GM23338 (cell line): Measurements from ENCODE around the gene SCNN1A. TPM values are rescaled to one million over a fixed set of nuclear protein-coding genes. Genes with fewer than 3 reads are reported as not detected.

ENCODE experiments used
- ATAC-seq: fragments of 200-7000 bp; cut with Tn5 transposase; 3 replicates; pipeline ENCODE4 v1.9.1; 2020
- DNase-seq: peaks from one replicate; pipeline ENCODE4 v3.0.0-alpha.2; 2015; ENCODE audit warnings: low spot score
- H2AFZ ChIP-seq: fragments of 200-600 bp; sonication (generic); 2 replicates; pipeline ENCODE4 v1.8.0; 2016; ENCODE audit warnings: antibody characterized with exemption, mild to moderate bottlenecking, moderate library complexity
- H3F3A ChIP-seq: fragments of 200-600 bp; sonication (generic); replicated peaks from 2 replicates; pipeline ENCODE4 v1.8.0; 2017; ENCODE audit warnings: antibody characterized with exemption, mixed run types, low read depth
- H3K27ac ChIP-seq: fragments of 200-600 bp; sonication (generic); 2 replicates; pipeline ENCODE4 v1.6.1; 2016; ENCODE audit warnings: low read depth
- H3K27me3 ChIP-seq: fragments of 200-600 bp; sonication (generic); 2 replicates; pipeline ENCODE4 v1.8.0; 2016; ENCODE audit warnings: mild to moderate bottlenecking, mixed run types, moderate library complexity; ENCODE audit not compliant: insufficient read depth
- H3K36me3 ChIP-seq: fragments of 200-600 bp; sonication (generic); 2 replicates; pipeline ENCODE4 v1.8.0; 2016; ENCODE audit warnings: mild to moderate bottlenecking; ENCODE audit not compliant: insufficient read depth
- H3K4me1 ChIP-seq: fragments of 200-600 bp; sonication (generic); 2 replicates; pipeline ENCODE4 v1.8.0; 2016; ENCODE audit warnings: mild to moderate bottlenecking, moderate library complexity; ENCODE audit not compliant: insufficient read depth
- H3K4me2 ChIP-seq: fragments of 200-600 bp; sonication (generic); 2 replicates; pipeline ENCODE4 v1.7.1; 2017; ENCODE audit warnings: mixed run types
- H3K4me3 ChIP-seq: fragments of 200-600 bp; sonication (generic); 2 replicates; pipeline ENCODE4 v1.6.1; 2016; ENCODE audit warnings: mixed run types
- H3K79me2 ChIP-seq: fragments of 200-600 bp; sonication (generic); replicated peaks from 2 replicates; pipeline ENCODE4 v1.8.0; 2017; ENCODE audit warnings: mild to moderate bottlenecking; ENCODE audit not compliant: insufficient read depth
- H3K9me2 ChIP-seq: fragments of 200-600 bp; sonication (generic); 2 replicates; pipeline ENCODE4 v1.8.0; 2017; ENCODE audit not compliant: insufficient read depth
- H4K20me1 ChIP-seq: fragments of 200-600 bp; sonication (generic); replicated peaks from 2 replicates; pipeline ENCODE4 v1.8.0; 2017; ENCODE audit warnings: mild to moderate bottlenecking; ENCODE audit not compliant: insufficient read depth
- H3K27ac Mint-ChIP-seq: 2 replicates; pipeline ENCODE4 v1.8.0; 2020; ENCODE audit warnings: inconsistent platforms, mild to moderate bottlenecking, moderate library complexity, mixed read lengths
- H3K27me3 Mint-ChIP-seq: 3 replicates; pipeline ENCODE4 v1.8.0; 2022; ENCODE audit warnings: low read depth, mild to moderate bottlenecking, moderate library complexity, mixed read lengths, inconsistent platforms; ENCODE audit not compliant: insufficient read depth, poor library complexity
- H3K36me3 Mint-ChIP-seq: 3 replicates; pipeline ENCODE4 v1.8.0; 2021; ENCODE audit warnings: low read depth, mild to moderate bottlenecking, inconsistent platforms, moderate library complexity, mixed read lengths
- H3K4me1 Mint-ChIP-seq: 3 replicates; pipeline ENCODE4 v1.8.0; 2020; ENCODE audit warnings: mild to moderate bottlenecking, inconsistent platforms, mixed read lengths
- H3K4me3 Mint-ChIP-seq: 3 replicates; pipeline ENCODE4 v1.8.0; 2021; ENCODE audit warnings: moderate library complexity, mild to moderate bottlenecking, inconsistent platforms, mixed read lengths
- H3K9me3 Mint-ChIP-seq: 3 replicates; pipeline ENCODE4 v1.8.0; 2020; ENCODE audit warnings: moderate library complexity, mild to moderate bottlenecking, inconsistent platforms, mixed read lengths
- CREB1 ChIP-seq: fragments of 250-450 bp; sonication (Bioruptor Pico); IDR thresholded peaks from 2 replicates; pipeline ENCODE4 v1.5.0; 2020; ENCODE audit warnings: low read depth, mild to moderate bottlenecking, moderate library complexity
- ETS1 ChIP-seq: IDR thresholded peaks from 2 replicates; pipeline ENCODE4 v1.6.1; 2016; ENCODE audit warnings: antibody characterized with exemption
- EZH2 ChIP-seq: fragments of 200-600 bp; sonication (generic); IDR thresholded peaks from one replicate; pipeline ENCODE4 v1.8.0; 2017; ENCODE audit warnings: antibody characterized with exemption, mild to moderate bottlenecking, low read depth; ENCODE audit not compliant: unreplicated experiment
- EZH2phosphoT487 ChIP-seq: fragments of 200-600 bp; sonication (generic); IDR thresholded peaks from one replicate; pipeline ENCODE4 v1.8.1; 2018; ENCODE audit warnings: antibody characterized with exemption; ENCODE audit not compliant: unreplicated experiment
- JUNB ChIP-seq: IDR thresholded peaks from one replicate; pipeline ENCODE4 v1.6.1; 2016; ENCODE audit warnings: antibody characterized with exemption; ENCODE audit not compliant: unreplicated experiment
- NANOG ChIP-seq: IDR thresholded peaks from 2 replicates; pipeline ENCODE4 v1.6.1; 2016; ENCODE audit warnings: antibody characterized with exemption, borderline replicate concordance
- POLR2AphosphoS5 ChIP-seq: IDR thresholded peaks from 2 replicates; pipeline ENCODE4 v1.6.1; 2016; ENCODE audit warnings: antibody characterized with exemption, low read depth
- REST ChIP-seq: IDR thresholded peaks from one replicate; pipeline ENCODE4 v1.6.1; 2018; ENCODE audit warnings: antibody characterized with exemption; ENCODE audit not compliant: unreplicated experiment
- STAT1 ChIP-seq: IDR thresholded peaks from one replicate; pipeline ENCODE4 v1.6.1; 2016; ENCODE audit warnings: antibody characterized with exemption; ENCODE audit not compliant: unreplicated experiment
- ZNF114 ChIP-seq: fragments of 250-450 bp; sonication (Bioruptor Pico); IDR thresholded peaks from 2 replicates; pipeline ENCODE4 v1.5.0; 2020; ENCODE audit warnings: mild to moderate bottlenecking, moderate library complexity
- ZNF331 ChIP-seq: fragments of 250-450 bp; sonication (Bioruptor Pico); IDR thresholded peaks from 2 replicates; pipeline ENCODE4 v1.5.0; 2020; ENCODE audit warnings: low read depth, mild to moderate bottlenecking, moderate library complexity
- ZNF462 ChIP-seq: fragments of 250-450 bp; sonication (Bioruptor Pico); IDR thresholded peaks from 2 replicates; pipeline ENCODE4 v1.5.0; 2020; ENCODE audit warnings: mild to moderate bottlenecking, moderate library complexity
- polyA plus RNA-seq: library from polyadenylated mRNA; unstranded; fragments of >200 nt; fragmentation: Nextera tagmentation; extraction: Ambion mirVana; gene quantifications from 2 replicates; pipeline ENCODE4 v1.2.1, GENCODE V29; 2016
- total RNA-seq: library from RNA; depleted of rRNA; stranded (reverse); fragments of >200 nt; shearing (Covaris generic); gene quantifications from 2 replicates; pipeline ENCODE4 v1.2.3, GENCODE V29; 2014

SCNN1A gene
- total and polyA plus RNA-seq, 2 experiments from 2014 or later: 37.1 to 125 TPM

GRCh38 chr12:6333566-6333965 is 41.8 kb downstream of the SCNN1A start:
- no peak overlapping the region for H2AFZ ChIP-seq
- H3F3A ChIP-seq: peaks cover 35% of the 10 kb centered on the region
- no peak for DNase-seq
- peaks cover 48% of the 10 kb centered on the region for H3K4me1 ChIP-seq
- no peak overlapping the region for H3K4me2 ChIP-seq
- no peak for ATAC-seq
- peaks cover 39% of the 10 kb centered on the region for H3K79me2 ChIP-seq
- no peaks in the 10 kb centered on the region for H4K20me1 ChIP-seq
- Mint-ChIP-seq H3K36me3 (peaks cover 60% of the 10 kb centered on the region), H3K27ac (peak overlapping the region; percentile 87; the same call in 1 of the 2 replicates), H3K4me1 (peaks cover 39% of the 10 kb centered on the region), H3K4me3 (no peak overlapping the region), H3K9me3 (no peaks in the 10 kb centered on the region), H3K27me3 (peaks cover 15% of the 10 kb centered on the region)
- no peak for TF ChIP-seq REST
- no peak for TF ChIP-seq POLR2AphosphoS5
- no peak for TF ChIP-seq EZH2
- no peak for TF ChIP-seq NANOG
- no peak for TF ChIP-seq CREB1
- no peak for TF ChIP-seq STAT1
- TF ChIP-seq ZNF114: no peak
- TF ChIP-seq ETS1: no peak
- no peak for TF ChIP-seq ZNF462 (CRISPR knock-in tag)
- TF ChIP-seq ZNF331: no peak
- no peak for TF ChIP-seq JUNB
- no peak for TF ChIP-seq EZH2phosphoT487
- no peak overlapping the region for H3K27ac ChIP-seq
- H3K9me2 ChIP-seq: no peaks in the 10 kb centered on the region
- H3K27me3 ChIP-seq: peaks cover 2% of the 10 kb centered on the region; the same call in 1 of the 2 replicates
- no peak overlapping the region for H3K4me3 ChIP-seq
- peaks cover 19% of the 10 kb centered on the region; the same call in 1 of the 2 replicates for H3K36me3 ChIP-seq
